NCI-H128 (cell line): Measurements from ENCODE around the gene LAMA4.
"Not testable (repeated sequence)": the region's sequence is repeated elsewhere in the genome, so short reads cannot be mapped to it uniquely, and the experiment has no call there.

Experiments used
- DNase-seq: peaks from one replicate; lab custom pipeline; 2025; ENCODE audit not compliant: unreplicated experiment; lab: John Stamatoyannopoulos, UW

The LAMA4 gene

DNA sequence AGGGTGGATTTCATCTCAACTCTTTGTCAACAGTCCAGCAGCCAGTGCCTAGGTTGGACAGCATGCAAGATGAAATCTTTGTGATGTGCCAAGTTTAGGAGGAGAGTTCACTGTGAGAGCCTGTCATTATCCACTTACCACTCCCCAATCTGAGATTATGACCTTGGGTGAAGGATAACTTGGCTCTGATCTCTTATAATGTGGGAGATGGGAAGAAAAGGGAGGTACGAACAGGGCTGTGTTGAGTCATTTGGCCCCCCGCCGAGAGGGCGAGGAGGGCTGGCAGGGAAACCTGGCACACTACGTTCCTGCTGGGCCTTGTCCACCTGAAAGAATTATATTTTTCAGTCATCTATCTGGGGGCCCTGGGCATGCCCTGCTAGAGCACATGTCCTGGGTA, 35.8 kb downstream of the LAMA4 start:
- DNase-seq, result no peak

DNA sequence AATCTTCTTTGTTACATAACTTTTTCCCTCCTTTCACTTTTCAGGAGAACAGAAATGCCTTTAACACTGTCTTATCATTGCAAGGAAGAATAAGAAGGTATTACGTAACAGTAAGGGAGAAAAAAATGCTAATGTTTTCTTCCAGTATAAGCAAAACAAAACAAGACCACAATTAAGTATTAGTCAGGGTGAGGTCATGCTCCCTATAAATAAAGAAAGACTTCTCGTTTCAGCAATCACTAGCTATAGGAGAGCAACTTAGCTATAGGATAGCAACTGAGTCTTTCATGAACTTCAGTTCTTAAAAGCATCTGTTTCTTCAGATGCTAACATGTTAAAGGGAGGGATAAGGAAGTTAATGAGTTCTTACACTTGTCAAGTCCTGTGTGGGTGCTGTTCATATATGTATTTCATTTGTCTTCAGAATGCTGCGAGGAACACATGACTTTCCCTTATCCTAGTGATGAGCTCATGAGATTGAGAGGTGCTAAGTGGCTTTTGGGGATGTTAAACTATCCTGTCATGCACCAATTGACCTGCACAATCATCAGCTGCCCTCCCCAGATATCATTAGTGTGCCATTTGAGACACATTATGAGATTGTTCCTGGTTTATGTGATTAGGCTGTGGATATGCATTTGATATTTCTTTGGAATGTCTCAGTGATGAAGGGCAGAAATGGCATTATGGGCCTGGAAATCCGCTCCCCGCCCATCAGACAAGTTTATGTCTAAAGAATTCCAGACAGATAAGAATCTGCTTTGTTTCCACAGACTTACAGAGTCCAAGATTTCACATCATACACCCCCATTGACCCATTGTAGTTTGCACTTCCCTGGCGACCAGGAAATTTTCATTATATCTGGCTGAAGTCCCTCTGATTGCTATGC, 37.5 kb downstream of the LAMA4 start:
- DNase-seq, result no peak

DNA sequence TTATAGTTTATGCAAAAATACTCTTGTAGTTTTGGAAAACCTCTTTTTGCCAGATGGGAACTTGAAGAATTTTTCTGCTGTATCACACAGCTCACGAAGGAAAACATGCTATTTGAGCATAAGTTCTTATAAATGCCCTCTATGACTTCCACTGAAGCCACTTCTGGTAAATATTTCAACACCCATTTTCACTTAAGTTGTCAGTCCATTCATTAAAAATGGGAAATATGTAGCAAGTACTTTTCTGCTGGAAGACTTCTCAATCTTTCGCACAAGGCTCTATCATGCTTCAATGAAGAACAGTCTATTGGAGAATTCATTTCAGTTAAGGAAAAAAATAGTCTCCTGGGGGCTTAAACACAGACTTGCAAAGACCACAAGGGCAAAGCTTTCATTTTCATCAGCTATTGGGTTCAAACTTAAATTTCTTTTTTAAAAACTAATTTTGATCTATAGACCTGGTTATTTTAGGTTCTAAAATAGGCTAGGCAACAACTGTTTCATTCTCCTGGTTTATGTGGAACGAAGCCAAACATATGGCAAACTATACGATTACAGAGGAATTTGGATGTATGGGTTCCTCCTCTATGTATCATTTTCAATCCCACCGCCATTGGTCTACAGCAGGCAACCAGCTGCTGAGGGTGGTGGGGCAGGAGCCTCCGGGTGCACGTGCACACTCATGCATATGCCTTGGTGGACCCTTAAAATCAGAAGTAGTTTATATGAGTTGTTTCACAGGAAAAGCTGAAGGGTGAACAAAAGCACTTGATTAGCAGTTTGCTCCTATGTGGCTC, 38.7 kb downstream of the LAMA4 start:
- DNase-seq, result no peak

DNA sequence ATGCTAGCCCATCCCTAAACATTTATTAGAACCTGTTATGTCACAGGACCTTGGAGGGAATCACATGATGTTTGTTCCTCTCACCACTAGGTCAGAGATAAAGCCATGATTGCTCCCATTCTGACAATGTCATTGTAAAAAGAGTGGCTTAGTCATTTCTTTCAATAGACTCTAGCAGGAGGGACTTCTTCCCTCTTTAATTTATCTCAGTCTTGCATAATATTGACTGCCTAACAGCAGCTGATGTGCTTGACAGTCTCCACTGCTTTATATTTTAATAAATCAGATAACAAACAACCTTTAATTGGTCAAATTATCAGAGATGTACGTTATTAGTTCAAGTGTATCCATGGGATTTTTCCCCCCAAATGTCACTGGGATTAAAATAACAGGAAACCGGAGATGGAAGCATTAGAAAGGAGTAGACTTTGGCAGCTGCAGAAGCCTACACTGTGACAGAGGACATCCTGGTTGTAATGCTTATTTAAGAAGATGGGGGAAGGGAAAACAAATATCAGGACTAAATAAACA, 39.6 kb downstream of the LAMA4 start:
- DNase-seq, result no peak

DNA sequence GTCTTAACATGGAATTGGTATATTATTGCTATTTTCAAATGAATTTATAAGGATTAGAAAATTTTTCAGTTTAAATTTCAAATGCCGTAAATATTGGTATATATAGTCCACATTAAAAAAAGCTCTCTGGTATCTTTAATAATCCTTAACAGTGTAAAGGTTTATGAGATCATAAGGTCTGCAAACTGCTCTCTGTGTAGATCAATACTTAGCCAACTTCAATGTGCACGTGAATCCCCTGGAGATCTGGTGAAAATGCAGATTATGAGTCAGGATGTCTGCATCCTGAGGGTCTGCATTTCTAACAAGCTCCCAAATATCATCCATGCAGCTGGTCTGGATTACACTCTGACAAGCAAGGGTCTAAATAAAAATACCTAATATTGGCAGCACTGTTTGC, 43.5 kb downstream of the LAMA4 start:
- no peak for DNase-seq

DNA sequence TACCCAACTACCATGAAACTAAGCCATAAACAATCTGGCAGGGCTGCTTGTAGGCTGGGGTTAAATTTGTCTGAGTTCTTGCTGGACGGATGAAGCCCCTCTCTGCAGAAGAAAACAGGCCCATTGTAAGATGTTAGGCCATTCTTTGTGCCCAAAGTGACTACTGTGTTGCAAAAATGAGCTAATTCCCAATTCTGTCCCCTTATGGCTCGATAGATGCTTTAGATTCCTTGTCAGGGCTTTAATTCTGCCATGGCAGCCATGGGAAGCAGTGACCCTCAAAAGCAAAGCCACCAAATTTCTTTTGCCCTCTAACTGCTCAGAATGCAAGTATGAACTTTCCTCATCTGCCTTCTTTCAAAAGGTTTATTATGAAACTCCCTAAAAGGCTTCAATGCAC, 45.2 kb downstream of the LAMA4 start:
- no peak for DNase-seq

DNA sequence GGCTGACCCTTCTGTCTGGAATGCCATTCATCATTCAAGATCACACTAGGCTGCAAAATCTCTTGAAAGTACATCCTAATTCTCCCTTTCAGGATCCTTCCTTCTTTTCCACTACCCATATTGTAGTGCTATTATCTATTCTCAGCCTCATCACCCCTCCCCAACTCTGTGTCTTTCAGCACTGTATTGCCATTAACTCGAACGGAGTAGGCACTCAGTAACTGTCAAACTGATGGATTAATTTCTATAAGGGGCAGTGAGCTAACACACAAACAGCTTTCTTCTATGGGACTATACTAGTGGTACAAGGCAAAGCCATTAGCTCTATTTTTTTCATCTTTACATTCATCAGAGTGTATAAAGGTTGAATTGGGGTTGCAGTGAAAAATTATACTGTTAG, 46.6 kb downstream of the LAMA4 start:
- no peak for DNase-seq

DNA sequence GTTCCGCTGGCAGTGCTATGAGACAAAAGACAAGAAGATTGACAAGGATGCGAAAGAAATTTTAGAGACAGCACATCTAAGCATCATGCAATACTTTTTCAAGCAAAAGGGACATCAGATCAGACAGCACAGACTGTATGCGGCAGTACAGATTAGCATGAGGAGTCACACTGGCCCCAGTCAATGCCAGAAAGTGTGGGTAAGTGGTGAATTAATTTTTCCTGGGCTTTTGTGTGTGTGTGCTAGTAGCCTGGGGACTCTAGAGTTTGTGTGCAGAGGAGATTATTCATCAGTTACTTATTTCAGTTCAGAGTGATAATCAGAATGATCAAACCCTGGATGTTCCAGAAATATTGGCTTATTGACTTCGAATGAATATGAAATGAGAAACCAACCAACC, 47.2 kb downstream of the LAMA4 start:
- no peak for DNase-seq

DNA sequence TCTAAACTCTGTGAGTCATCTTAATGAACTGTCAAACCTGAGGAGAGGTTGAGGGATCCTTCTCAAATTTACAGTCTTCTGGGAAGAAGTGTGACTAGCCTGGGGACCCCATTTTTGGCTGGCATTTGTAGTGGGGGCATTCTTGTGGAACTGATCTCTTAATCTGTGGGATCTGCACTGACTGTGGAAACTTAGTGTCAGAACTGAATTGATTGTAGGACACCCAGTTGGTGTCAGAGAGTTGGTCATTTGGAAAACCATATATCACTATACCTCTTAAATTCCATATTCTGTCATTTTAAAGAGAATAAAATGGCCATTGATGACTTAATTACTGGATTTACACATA, 48.3 kb downstream of the LAMA4 start:
- DNase-seq, result no peak

DNA sequence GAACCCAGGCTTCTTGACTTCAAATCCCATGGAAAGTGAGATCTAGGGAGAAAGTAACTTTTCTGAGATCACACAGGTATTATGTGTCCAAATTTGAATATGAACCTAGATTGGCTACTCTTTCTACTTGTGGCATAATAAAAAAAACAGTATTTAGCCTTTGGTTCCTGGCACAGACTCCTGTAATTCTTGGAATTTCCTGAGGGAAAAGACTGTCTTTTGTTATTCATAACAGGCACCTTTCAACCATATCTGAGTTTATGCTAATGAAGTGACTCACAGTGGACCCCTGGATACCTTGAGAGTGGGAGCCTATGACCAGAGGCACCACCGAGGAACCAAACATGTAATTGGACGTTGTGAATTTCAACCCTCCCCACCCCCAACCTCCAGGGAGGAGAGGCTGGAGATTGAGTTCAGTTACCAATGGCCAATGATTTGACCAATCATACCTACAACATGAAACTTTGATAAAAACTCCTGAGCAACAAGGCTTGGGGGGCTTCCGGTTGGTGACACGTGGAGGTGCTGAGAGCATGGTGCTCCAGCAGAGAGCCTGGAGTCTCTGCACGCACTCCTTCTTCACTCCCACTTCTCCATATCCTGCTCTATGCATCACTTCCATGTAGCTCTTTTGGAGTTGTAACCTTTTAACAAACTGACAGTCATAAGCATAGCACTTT, 48.8 kb downstream of the LAMA4 start:
- no peak for DNase-seq

DNA sequence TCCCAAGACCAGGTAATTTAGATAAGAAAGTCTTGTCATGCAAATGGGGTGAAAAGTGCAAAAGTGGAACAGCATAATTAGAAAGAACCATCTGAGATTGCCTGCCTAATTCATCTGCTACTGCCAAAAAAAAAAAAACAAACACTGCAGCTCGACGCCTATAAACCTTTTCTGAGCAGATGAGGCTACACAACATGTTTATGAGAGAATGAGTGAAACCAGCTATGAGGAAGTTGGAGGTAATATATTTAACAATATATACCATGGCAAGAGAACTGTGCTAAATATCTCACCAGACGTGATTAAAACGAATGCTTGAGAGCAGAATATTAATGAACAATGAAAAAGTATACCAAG, 50.0 kb downstream of the LAMA4 start:
- DNase-seq, result no peak

DNA sequence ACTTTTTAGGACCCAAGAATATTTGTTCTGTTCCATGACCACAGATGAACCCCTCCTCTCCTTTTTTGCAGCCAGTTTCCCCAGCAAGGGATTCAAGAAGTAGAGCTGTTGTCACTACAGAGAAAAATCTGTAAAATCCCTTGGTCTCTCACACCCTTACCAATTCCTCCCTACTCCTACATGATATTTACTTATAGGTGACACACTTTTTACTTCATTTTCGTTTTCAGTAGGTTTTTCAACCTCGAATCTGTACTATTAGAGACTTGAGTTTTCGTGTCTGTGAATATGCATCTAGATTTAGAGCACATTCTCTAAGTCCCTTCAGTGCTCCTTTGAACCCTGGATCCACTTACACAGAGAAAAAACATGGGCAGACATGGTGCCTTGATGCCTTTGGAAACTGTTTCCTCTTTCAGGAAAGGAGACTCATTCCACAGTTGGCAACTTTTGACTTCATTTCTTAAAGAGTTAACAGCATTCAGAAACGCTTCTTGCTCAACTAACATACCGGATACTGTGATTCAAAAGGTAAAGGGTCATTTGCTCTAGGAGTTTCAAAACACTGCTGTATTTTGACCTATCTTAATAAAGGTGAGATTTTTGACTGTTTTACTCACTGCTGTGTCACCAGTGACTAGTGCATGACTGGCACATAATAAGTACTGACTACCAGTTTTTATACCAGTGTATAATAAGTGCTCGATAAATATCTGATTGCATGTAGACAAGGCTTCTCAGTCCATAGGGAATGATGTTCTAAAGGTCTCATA, 50.6 kb downstream of the LAMA4 start:
- DNase-seq, result no peak

DNA sequence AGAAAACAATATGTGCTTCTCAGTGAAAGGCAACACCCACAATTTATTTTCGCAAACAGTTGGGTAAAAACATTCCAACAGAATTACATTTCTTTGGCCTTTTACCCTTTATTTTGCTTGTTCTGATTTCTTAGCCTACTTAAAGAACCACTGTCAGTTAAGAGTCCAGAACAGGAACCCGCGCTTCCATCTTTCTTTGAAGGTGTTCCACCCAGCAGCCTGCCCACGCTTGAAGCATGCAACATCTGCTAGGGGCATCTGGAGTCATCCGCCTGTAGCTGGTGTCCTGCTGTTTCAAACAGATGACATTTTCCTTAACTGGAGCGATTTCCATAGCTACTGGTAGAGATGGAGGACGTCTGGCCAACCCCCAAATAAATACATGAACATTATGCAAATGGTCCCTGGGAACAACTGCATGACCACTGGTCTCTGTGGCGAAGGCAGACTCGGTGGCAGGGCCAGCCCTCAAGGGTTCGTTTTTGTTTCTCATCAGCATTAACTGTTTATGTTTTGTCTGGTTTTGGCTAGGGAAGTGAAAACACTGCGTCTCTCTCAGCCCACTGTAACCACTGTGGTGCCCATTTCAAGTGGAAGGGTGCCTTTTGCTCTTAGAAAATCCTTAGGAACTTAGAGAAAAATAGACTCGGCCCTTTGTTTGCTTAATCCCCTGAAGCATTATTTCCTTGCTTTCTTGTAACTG, 51.6 kb downstream of the LAMA4 start:
- DNase-seq, result no peak

DNA sequence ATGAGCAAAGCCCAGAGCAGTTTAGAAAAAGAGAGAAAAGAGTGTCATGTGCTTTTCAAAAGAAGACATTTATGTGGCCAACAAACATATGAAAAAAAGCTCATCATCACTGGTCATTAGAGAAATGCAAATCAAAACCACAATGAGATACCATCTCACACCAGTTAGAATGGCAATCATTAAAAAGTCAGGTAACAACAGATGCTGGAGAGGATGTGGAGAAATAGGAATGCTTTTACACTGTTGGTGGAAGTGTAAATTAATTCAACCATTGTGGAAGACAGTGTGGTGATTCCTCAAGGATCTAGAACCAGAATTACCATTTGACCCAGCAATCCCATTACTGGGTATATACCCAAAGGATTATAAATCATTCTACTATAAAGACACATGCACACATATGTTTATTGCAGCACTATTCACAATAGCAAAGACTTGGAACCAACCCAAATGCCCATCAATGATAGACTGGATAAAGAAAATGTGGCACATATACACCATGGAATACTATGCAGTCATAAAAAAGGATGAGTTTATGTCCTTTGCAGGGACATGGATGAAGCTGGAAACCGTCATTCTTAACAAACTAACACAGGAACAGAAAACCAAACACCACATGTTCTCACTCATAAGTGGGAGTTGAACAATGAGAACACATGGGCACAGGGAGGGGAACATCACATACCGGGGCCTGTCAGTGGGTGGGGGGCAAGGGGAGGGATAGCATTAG, 54.0 kb downstream of the LAMA4 start:
- DNase-seq, result not testable (repeated sequence)

DNA sequence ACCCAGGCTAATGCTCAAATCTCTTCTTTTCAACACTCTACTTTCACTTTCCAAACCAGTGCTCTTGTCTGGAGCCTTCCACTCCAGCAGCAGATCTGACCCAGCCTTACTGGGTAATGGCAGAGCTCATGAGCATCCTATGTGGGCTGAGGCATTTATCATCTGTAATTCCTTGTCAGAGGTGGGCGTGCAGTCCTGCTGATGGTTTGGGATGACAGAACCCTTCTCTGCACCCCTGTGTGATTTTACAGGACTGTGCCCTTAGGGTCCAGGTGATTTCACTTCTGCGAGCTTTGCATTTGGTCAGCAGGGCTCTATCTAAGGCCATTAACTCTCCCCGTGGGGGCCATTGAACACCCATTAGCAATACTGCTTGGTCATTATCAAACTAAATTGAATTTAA, 55.4 kb downstream of the LAMA4 start:
- DNase-seq, result no peak

DNA sequence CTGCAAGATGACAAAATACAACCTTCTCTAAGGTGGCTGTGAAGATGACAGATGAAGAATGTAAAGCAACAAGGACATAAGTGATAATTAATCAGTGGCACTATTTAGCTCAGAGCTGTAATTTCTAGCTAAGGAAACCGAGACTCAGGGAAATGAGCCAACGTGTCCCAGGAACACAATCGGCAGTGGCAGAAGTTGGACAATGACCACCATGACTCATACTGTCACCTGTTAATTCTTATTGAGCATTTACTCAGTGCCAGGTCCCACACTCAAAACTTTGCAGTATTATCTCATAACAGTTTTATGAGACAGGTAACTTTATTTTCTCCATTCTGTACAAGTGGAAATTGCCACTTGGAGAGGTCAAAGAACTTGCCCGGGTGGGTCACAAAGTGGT, 55.8 kb downstream of the LAMA4 start:
- DNase-seq, result no peak

DNA sequence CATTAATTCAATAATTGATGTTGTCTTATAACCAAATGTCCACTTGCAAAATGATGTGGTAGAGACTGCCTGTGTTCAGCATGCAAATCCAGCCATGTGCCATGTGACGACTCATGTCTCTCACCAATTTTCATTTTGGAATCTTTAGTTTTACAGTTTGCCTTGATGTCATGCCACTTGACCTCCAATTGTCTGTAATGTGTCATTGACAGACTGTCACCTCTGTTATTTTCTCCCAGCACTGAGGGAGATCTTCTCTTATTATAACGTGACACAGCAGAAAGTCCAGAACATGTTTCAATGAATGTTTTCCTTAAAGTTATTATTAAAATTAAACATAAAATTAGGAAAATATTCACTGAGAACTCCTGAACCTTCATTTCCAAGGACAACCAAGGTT, 56.7 kb downstream of the LAMA4 start:
- DNase-seq, result no peak

DNA sequence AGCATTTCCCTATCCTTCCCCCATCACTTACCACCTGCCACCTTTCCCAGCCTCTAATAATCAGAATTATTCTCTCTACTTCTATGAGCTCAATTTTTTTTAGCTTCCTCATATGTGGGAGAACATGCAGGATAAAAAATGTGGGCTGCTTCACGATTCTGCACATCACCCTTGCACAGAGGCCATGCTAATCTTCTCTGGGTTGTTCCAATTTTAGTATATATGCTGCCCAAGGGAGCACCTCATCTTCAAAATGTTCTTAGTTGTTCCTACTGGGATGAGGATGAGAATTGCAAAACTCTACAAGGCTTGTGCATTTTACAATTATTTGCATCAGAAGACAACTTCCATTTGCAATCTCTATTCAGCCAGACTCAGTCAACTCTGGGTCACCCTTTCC, 58.1 kb downstream of the LAMA4 start:
- DNase-seq, result no peak

DNA sequence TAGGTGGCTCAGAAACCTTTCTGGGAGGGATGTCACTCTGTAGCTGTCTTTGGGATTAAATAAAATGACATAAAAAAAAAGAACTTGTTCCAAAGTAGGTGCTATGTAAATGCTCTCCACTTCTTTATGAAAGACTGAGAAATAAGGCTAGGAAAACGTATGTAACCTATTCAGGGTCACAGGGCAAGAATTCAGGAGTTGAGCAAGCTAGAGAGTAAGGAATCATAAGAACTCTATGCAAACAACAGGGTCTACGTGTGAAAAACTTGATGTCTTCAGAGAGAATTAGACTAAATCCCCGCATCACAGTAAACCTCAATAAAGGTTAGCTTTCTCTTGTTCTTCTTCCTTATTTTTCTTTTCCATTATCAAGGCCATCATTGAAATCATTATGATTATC, 59.2 kb downstream of the LAMA4 start:
- DNase-seq, result no peak

DNA sequence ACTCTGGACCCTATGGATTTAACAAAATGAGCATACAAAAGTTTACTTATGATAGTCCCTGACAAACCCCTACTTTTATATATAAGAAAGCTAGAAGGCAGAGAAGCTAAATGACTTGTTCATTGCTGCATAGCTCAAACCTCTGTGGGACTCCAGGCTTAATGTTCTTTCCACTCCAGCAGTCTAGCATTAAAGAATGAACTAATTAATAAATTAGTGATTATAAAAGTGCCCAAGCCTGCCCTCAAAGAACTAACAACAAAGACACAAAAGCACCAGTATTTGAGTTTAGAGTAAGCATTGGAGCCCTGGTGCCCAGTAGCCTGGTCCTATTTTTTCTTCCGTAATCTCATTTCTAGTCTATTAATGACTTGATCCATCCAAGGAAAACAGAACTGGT, 59.9 kb downstream of the LAMA4 start:
- DNase-seq, result no peak
